ENCODE measurements around the gene UBXN7.

DNA sequence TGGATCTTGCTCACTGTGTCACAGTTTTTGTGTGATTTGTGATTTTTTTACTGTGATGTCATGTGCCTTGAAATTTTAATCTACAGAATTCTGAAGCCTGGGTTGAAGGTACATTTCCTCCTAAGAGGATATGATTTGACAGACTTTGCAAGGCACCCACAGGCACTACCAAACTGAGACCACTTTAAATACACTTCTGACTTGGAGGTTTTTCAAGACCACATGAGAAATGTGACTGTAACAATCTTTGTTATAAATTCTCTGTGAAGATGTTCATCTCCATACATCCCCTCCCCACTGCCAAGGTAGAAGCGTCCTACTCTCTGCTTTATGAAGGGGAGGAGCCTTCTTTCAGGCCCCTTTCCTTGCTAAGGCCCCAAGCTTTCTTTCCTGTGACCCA, 22.8 kb downstream of the UBXN7 start:
- TF ChIP-seq NFIC (IDR thresholded peaks at IDR 0.05), result no peak
- no peak for TF ChIP-seq TEAD4 (IDR thresholded peaks at IDR 0.05)
- TF ChIP-seq TAF1 (IDR thresholded peaks at IDR 0.05; ENCODE audit: low read depth), result no peak
- no peak for TF ChIP-seq EP300 (IDR thresholded peaks at IDR 0.05; ENCODE audit: borderline replicate concordance)
- TF ChIP-seq, protein P1, sequence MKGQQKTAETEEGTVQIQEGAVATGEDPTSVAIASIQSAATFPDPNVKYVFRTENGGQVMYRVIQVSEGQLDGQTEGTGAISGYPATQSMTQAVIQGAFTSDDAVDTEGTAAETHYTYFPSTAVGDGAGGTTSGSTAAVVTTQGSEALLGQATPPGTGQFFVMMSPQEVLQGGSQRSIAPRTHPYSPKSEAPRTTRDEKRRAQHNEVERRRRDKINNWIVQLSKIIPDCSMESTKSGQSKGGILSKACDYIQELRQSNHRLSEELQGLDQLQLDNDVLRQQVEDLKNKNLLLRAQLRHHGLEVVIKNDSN (IDR thresholded peaks at IDR 0.05), result no peak
- TF ChIP-seq RAD21 (IDR thresholded peaks at IDR 0.05; ENCODE audit: low read depth), result no peak
- no peak for TF ChIP-seq YY1 (IDR thresholded peaks at IDR 0.05; ENCODE audit: low read depth)
- TF ChIP-seq, protein P2, sequence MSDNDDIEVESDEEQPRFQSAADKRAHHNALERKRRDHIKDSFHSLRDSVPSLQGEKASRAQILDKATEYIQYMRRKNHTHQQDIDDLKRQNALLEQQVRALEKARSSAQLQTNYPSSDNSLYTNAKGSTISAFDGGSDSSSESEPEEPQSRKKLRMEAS (IDR thresholded peaks at IDR 0.05), result no peak
- TF ChIP-seq CREB1 (IDR thresholded peaks at IDR 0.05; ENCODE audit: low read depth), result no peak

Data from Ishikawa (cell line).